GM12873 (cell line): ENCODE results near the gene FBXL17.

Source experiments
- TF ChIP-seq, protein P1 (sequence below): IDR thresholded peaks from 2 replicates; pipeline ENCODE4 v1.5.1; 2012; ENCODE audit warnings: low read depth, mild to moderate bottlenecking, moderate library complexity, low read length, control low read depth; ENCODE audit not compliant: insufficient read depth; ENCODE audit errors: missing control alignments

The FBXL17 gene

DNA sequence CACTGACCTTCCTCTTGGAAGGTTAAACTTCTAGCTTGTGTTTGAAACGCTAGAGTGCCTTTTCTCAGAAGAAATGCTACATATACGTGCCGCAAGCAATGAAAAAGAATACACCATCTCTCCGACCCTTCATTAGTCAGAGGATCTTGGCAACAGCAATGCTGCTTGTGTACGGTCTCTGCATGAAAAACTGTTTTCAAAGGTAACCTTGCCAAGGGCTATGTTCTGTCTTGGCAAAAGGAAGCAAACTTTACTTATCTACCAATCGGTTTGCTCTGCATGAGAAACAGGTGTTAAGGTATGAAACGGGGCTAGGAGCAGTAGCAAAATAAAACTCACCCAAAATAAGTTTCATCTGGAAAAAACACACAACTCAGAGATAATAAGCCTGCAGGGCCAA is 297.8 kb downstream of the FBXL17 start:
- TF ChIP-seq, protein P1, sequence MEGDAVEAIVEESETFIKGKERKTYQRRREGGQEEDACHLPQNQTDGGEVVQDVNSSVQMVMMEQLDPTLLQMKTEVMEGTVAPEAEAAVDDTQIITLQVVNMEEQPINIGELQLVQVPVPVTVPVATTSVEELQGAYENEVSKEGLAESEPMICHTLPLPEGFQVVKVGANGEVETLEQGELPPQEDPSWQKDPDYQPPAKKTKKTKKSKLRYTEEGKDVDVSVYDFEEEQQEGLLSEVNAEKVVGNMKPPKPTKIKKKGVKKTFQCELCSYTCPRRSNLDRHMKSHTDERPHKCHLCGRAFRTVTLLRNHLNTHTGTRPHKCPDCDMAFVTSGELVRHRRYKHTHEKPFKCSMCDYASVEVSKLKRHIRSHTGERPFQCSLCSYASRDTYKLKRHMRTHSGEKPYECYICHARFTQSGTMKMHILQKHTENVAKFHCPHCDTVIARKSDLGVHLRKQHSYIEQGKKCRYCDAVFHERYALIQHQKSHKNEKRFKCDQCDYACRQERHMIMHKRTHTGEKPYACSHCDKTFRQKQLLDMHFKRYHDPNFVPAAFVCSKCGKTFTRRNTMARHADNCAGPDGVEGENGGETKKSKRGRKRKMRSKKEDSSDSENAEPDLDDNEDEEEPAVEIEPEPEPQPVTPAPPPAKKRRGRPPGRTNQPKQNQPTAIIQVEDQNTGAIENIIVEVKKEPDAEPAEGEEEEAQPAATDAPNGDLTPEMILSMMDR, result no peak

DNA sequence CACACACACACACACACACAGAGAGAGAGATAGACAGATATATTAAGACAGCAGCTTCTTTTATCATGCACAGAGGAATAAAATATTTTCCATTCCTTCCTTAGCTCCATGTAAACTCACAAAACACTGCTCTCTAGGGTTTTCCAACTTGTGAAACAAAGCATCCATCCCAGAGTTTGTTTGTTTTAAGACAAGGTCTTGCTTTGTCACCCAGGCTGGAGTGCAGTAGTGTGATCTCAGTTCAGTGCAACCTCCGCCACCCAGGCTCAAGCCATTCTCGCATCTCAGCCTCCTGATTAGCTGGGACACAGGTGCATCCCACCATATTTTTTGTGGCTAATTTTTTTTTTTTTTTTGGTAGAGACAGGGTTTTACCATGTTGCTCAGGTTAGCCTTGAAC is 298.7 kb downstream of the FBXL17 start:
- TF ChIP-seq, protein P1, result no peak

DNA sequence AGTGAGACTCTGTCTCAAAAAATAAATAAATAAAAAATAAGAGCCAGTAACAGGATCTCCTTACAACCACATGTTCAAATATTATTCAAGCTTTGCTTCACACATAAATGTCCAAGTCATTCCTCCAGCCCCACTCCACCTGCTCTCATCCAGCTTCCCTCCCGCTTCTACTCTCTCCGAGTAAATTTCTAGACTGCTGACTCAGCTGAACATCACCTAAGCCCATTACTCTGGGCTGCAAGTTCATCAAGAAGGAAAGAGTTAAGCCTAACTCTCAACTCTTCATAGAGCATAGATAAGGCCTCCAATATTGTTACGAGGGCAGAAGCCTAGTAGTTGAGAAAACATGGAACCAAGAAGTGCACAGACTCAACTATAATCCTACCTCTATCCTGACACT is 300.2 kb downstream of the FBXL17 start:
- TF ChIP-seq, protein P1, result no peak

DNA sequence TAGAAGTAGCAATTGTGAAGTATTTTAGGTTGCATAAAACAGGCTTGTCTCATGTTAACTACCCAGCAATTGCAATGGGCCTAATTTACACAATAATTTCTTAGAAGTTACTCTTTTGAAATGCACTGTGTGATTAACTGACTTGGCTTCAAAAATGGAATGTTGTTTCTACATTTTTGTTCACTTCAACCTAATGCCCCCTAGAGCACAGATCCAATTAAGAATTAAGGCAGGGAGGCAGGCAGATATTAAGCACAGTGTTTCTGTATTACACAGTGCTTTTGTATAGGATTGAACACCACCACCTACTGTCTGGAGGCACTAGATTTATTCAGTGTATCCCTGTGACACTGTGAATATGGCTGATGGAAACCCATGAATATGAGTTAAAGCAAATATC is 302.1 kb downstream of the FBXL17 start:
- TF ChIP-seq, protein P1, result no peak

DNA sequence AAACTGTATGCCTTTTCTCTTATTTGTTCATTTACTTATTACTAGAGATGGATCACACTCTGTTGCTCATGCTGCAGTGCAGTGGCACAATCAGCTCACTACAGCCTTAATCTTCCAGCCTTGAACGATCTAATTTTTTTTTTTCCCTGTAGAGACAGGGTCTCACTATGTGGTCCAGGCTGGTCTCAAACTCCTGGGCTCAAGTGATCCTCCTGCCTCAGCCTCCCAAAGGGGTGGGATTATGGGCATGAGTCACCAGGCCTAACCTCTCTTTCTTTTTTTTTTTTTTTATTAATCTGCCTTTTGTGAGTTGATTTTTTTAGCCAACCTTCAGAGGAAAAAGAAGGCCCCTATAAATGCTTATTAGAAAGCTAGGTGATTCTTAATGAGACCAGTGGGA is 303.0 kb downstream of the FBXL17 start:
- TF ChIP-seq, protein P1, result no peak

DNA sequence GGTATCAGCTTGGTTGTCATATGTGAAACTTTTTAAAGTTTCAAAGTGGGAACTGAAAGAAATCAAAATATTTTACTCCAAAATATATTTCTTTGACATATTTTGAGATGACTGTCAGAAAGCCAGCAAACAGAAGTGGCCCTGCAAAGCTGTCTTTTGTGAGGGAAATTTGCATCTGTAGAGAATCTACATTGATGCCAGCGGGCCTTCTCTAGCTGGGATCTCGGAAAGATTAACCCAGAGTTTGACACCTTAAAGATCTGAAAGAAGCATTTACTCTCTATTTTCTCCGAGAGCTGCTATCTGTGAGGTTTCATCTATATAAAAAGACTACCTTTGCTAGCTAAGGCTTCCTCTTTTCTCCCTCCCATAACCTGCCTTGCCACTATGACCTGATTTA is 303.6 kb downstream of the FBXL17 start:
- TF ChIP-seq, protein P1, result no peak

DNA sequence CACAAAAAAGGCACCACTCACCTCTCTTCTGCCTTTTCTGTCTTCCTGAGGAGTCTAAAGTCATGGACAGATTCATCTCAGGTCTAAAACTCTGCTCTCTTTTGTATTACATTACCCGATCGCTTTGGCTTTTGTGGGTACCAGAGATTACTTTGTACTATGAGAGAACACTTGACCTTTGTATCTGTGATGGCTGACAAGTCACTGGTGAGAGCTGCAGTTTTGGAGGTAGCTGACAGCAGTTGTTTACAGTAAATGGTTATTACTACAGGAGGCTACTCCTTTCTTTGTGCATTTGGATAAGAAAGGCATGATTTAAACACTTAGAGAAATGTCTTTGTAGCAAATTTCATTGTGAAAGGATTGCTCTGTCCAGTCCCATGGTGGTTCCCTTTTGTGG is 307.3 kb downstream of the FBXL17 start:
- TF ChIP-seq, protein P1, result no peak
